ENCODE data around the gene MET.
"Not testable (repeated sequence)": the region's sequence is repeated elsewhere in the genome, so short reads cannot be mapped to it uniquely, and the experiment has no call there.

DNA sequence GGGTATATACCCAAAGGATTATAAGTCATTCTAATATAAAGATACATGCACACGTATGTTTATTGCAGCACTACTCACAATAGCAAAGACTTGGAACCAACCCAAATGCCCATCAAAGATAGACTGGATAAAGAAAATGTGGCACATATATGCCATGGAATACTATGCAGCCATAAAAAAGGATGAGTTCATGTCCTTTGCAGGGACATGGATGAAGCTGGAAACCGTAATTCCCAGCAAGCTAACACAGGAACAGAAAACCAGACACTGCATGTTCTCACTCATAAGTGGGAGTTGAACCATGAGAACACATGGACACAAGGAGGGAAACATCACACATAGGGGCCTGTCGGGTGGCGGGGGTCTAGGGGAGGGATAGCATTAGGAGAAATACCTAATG lies 79.1 kb downstream of the MET start:
- TF ChIP-seq, protein P1, sequence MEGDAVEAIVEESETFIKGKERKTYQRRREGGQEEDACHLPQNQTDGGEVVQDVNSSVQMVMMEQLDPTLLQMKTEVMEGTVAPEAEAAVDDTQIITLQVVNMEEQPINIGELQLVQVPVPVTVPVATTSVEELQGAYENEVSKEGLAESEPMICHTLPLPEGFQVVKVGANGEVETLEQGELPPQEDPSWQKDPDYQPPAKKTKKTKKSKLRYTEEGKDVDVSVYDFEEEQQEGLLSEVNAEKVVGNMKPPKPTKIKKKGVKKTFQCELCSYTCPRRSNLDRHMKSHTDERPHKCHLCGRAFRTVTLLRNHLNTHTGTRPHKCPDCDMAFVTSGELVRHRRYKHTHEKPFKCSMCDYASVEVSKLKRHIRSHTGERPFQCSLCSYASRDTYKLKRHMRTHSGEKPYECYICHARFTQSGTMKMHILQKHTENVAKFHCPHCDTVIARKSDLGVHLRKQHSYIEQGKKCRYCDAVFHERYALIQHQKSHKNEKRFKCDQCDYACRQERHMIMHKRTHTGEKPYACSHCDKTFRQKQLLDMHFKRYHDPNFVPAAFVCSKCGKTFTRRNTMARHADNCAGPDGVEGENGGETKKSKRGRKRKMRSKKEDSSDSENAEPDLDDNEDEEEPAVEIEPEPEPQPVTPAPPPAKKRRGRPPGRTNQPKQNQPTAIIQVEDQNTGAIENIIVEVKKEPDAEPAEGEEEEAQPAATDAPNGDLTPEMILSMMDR (IDR thresholded peaks at IDR 0.05), result not testable (repeated sequence)
- TF ChIP-seq POLR2A (IDR thresholded peaks at IDR 0.05), result not testable (repeated sequence)
